Cardiac fibroblast (primary cell): Measurements from ENCODE around the gene TMEM184B.

Source experiments
- DNase-seq, 2 donors: peaks; one replicate each; pipeline versions ENCODE4 v3.0.0 to v3.0.0-alpha.2; 2010; ENCODE audit warnings: low read depth in 2 of 2
- H3K4me3 ChIP-seq, 2 donors: replicated peaks in 1 of 2; 1 replicate in 1 of 2; 2 replicates in 1 of 2; pipeline ENCODE4 v1.5.1; 2011; ENCODE audit warnings: low read depth in 2 of 2, low read length in 2 of 2, mild to moderate bottlenecking in 2 of 2, moderate library complexity in 1 of 2
- CTCF ChIP-seq: IDR thresholded peaks from one replicate; pipeline ENCODE4 v1.5.1; 2011; ENCODE audit warnings: low read depth, mild to moderate bottlenecking, low read length, inconsistent platforms

TMEM184B gene

GRCh38 chr22:38246046-38246658, 26.7 kb downstream of the TMEM184B start:
- TF ChIP-seq CTCF, result no peak

GRCh38 chr22:38244106-38244505, 28.7 kb downstream of the TMEM184B start:
- no peak for TF ChIP-seq CTCF
- DNase-seq, result no peak
- no peak overlapping the region for H3K4me3 ChIP-seq

More at GRCh38 chr22:38246046-38246658, 26.7 kb downstream of the TMEM184B start:
- H3K4me3 ChIP-seq, result no peak overlapping the region
- no peak for DNase-seq

- no peak for TF ChIP-seq CTCF
- peak; percentile 55 to 83 for DNase-seq
- H3K4me3 ChIP-seq, result no peak overlapping the region
These were observed 29.6 kb downstream of the TMEM184B start for GRCh38 chr22:38243007-38243765.

GRCh38 chr22:38240734-38241252, 32.0 kb downstream of the TMEM184B start:
- H3K4me3 ChIP-seq, result no peak overlapping the region
- TF ChIP-seq CTCF, result no peak
- peak; percentile 78 to 89 for DNase-seq

- peak; percentile 0 for TF ChIP-seq CTCF
- DNase-seq, result peak; percentile 87 to 96
- no peak overlapping the region for H3K4me3 ChIP-seq
These were observed 33.6 kb downstream of the TMEM184B start for GRCh38 chr22:38239101-38239761.

GRCh38 chr22:38238519-38239071, 34.2 kb downstream of the TMEM184B start:
- TF ChIP-seq CTCF, result no peak
- peak; percentile 75 to 78 for DNase-seq
- H3K4me3 ChIP-seq, result no peak overlapping the region
